Measurements from ENCODE around the gene MAP7D3.
"Not testable (repeated sequence)": the region's sequence is repeated elsewhere in the genome, so short reads cannot be mapped to it uniquely, and the experiment has no call there.

MAP7D3 gene

DNA sequence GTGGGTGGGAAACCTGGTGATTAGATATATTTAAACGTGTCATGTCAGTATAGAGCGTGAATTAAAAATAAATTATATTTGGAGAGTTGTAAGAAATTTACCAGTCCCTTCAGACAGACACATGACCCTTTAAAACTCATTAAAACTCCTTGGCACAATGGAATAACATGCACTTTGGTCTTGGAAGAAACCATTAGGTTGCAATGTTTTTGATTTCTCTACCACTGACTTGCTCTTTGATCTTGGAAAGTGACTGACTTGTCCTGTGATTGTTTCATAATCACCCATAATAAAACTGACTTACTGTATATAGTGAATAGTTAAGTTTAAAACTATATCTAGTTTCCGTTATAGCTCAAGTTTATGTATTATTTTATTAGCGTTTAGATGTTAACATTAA, 68.0 kb downstream of the MAP7D3 start:
- no peak for DNase-seq (ENCODE audit: low spot score)

GRCh38 chrX:136182414-136182813, 68.8 kb downstream of the MAP7D3 start:
- DNase-seq (ENCODE audit: low spot score) = no peak

GRCh38 chrX:136179133-136179532, 72.1 kb downstream of the MAP7D3 start:
- DNase-seq (ENCODE audit: low spot score) = no peak

DNA sequence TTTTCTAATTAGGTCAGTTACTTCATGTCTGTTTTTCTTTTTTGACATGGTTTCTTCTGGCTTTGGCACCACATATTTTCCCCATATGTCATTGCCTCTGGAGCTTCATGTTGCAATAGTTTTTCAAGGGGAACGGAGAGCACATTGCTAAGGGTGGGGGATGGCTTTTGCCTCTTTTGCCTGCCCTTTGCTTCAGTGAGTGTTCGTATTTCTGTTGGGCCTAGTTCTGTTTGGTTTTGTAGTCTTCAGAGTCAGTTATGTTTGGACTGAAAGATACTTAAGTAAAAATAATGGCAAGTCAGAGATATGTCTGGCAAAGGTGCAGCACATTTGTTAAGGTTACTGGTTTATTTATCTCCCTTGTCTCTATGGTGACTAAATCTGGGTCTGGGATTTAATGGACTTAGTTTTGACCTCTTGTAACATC, 74.8 kb downstream of the MAP7D3 start:
- DNase-seq (ENCODE audit: low spot score) = no peak

- no peak for DNase-seq (ENCODE audit: low spot score)
These were observed 79.8 kb downstream of the MAP7D3 start for GRCh38 chrX:136171420-136171819.

DNA sequence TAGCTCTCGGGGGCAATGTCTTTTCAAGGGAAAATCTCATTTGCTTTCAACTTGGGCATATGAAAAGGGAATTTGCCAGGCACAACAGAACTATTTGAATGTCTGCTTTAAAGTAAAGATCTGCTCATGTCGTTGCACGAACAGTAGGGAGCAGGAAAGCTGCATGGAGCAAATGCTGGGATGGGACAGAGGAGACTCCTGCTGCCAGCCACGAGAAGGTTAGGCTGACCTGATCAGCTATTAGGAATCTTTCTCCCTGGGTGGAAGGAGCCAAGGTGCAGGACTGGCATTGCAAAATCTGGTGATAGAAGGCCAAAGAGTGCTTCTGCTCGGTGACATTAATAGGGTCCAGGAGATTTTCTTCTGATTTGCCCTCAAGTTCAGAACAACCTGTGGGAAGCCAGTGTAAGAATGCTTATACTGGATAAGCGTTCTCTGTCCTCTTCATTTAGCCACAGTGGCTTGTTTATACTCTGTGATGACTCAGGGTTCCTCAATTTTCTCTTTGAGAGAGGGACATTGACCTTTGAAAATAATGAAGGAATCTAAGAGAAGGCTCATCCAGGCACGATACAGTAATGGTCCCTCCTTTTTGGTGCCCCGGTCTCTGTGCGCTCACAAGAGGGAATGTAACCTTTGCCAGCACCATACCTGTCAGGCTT, 80.9 kb downstream of the MAP7D3 start:
- no peak for DNase-seq (ENCODE audit: low spot score)

DNA sequence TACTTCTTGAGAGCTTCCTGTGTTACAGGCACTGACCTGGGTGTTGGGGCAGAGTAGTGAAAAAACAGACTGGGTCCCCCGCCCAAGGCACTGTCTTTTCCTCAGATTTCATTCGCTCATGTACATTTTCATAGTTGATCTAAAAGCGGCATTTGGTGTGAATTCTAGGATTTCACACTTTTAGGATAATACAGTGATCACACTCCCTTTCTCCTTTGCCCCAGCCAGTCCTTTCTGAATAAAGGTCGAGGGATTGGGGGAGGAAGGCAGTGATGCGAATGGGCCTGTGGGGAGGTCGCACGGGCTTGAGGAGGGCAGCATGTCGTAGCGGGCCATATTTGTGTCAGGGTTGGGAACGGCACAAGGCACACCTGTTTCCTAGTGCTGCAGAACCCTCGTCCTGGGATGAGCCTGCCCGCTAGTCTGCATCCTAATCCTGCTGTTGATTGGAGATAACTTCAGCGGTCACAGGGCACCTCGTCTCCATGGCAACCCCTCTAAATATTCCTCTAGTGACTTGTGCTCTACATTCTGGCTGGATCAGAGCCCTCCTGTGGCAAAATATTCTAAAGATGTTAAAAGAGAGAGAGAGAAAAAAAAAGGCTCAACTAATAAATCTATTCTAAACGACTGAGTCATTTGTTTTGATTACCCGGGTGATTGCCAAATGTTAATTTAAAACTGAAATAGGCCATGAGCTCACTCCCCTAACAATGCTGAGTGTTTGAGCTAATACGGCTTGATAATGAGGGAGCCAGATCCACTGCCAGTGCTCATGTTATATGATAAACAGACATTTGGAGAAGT, 82.1 kb downstream of the MAP7D3 start:
- no peak for DNase-seq (ENCODE audit: low spot score)

- not testable (repeated sequence) for DNase-seq (ENCODE audit: low spot score)
These were observed 83.2 kb downstream of the MAP7D3 start for GRCh38 chrX:136167989-136168388.

DNA sequence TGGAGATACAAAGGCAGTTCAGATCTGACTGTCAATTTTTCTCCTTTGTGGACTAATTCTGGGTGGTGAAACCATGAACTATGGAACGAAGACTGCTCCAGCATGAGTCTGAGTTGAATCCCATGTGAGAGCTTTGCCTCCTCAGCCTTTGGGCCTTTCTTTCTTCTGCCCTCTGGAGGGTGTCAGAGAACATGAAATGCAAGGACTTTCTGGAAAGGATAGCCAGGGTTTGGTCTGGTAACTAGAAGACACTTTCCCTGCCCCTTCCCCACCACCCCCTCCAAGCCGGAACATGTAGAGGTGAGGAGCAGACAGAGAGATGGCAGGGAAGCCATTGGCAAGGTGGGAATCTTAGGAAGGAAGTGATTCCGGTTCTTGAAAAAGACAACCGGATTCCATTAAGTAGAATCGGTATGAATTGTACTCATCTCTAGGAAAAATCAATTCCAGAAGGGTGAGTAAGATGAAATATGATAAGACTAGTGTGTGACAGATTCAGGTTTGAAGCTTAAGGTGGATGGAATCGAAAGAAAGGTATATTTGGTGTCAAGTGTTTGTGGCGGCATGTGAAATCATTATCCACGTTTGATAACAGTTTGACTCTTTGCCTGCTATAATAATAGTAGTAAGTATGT, 84.9 kb downstream of the MAP7D3 start:
- no peak for DNase-seq (ENCODE audit: low spot score)

- DNase-seq (ENCODE audit: low spot score) = no peak
These were observed 85.8 kb downstream of the MAP7D3 start for GRCh38 chrX:136165406-136165805.

- no peak for DNase-seq (ENCODE audit: low spot score)
These were observed 87.5 kb downstream of the MAP7D3 start for GRCh38 chrX:136163689-136164088.

Measured in left forelimb (tissue), 1 donor.